GM23338 (cell line): ENCODE data around the gene RDH12. TPM values are rescaled to one million over a fixed set of nuclear protein-coding genes. Genes with fewer than 3 reads are reported as not detected.
"Not testable (repeated sequence)": the region's sequence is repeated elsewhere in the genome, so short reads cannot be mapped to it uniquely, and the experiment has no call there.

Experiments used
- ATAC-seq: fragments of 200-7000 bp; cut with Tn5 transposase; 3 replicates; pipeline ENCODE4 v1.9.1; 2020
- DNase-seq: peaks from one replicate; pipeline ENCODE4 v3.0.0-alpha.2; 2015; ENCODE audit warnings: low spot score
- H2AFZ ChIP-seq: fragments of 200-600 bp; sonication (generic); 2 replicates; pipeline ENCODE4 v1.8.0; 2016; ENCODE audit warnings: antibody characterized with exemption, mild to moderate bottlenecking, moderate library complexity
- H3F3A ChIP-seq: fragments of 200-600 bp; sonication (generic); replicated peaks from 2 replicates; pipeline ENCODE4 v1.8.0; 2017; ENCODE audit warnings: antibody characterized with exemption, mixed run types, low read depth
- H3K27ac ChIP-seq: fragments of 200-600 bp; sonication (generic); 2 replicates; pipeline ENCODE4 v1.6.1; 2016; ENCODE audit warnings: low read depth
- H3K27me3 ChIP-seq: fragments of 200-600 bp; sonication (generic); 2 replicates; pipeline ENCODE4 v1.8.0; 2016; ENCODE audit warnings: mild to moderate bottlenecking, mixed run types, moderate library complexity; ENCODE audit not compliant: insufficient read depth
- H3K36me3 ChIP-seq: fragments of 200-600 bp; sonication (generic); 2 replicates; pipeline ENCODE4 v1.8.0; 2016; ENCODE audit warnings: mild to moderate bottlenecking; ENCODE audit not compliant: insufficient read depth
- H3K4me1 ChIP-seq: fragments of 200-600 bp; sonication (generic); 2 replicates; pipeline ENCODE4 v1.8.0; 2016; ENCODE audit warnings: mild to moderate bottlenecking, moderate library complexity; ENCODE audit not compliant: insufficient read depth
- H3K4me2 ChIP-seq: fragments of 200-600 bp; sonication (generic); 2 replicates; pipeline ENCODE4 v1.7.1; 2017; ENCODE audit warnings: mixed run types
- H3K4me3 ChIP-seq: fragments of 200-600 bp; sonication (generic); 2 replicates; pipeline ENCODE4 v1.6.1; 2016; ENCODE audit warnings: mixed run types
- H3K79me2 ChIP-seq: fragments of 200-600 bp; sonication (generic); replicated peaks from 2 replicates; pipeline ENCODE4 v1.8.0; 2017; ENCODE audit warnings: mild to moderate bottlenecking; ENCODE audit not compliant: insufficient read depth
- H3K9me2 ChIP-seq: fragments of 200-600 bp; sonication (generic); 2 replicates; pipeline ENCODE4 v1.8.0; 2017; ENCODE audit not compliant: insufficient read depth
- H4K20me1 ChIP-seq: fragments of 200-600 bp; sonication (generic); replicated peaks from 2 replicates; pipeline ENCODE4 v1.8.0; 2017; ENCODE audit warnings: mild to moderate bottlenecking; ENCODE audit not compliant: insufficient read depth
- H3K27ac Mint-ChIP-seq: 2 replicates; pipeline ENCODE4 v1.8.0; 2020; ENCODE audit warnings: inconsistent platforms, mild to moderate bottlenecking, moderate library complexity, mixed read lengths
- H3K27me3 Mint-ChIP-seq: 3 replicates; pipeline ENCODE4 v1.8.0; 2022; ENCODE audit warnings: low read depth, mild to moderate bottlenecking, moderate library complexity, mixed read lengths, inconsistent platforms; ENCODE audit not compliant: insufficient read depth, poor library complexity
- H3K36me3 Mint-ChIP-seq: 3 replicates; pipeline ENCODE4 v1.8.0; 2021; ENCODE audit warnings: low read depth, mild to moderate bottlenecking, inconsistent platforms, moderate library complexity, mixed read lengths
- H3K4me1 Mint-ChIP-seq: 3 replicates; pipeline ENCODE4 v1.8.0; 2020; ENCODE audit warnings: mild to moderate bottlenecking, inconsistent platforms, mixed read lengths
- H3K4me3 Mint-ChIP-seq: 3 replicates; pipeline ENCODE4 v1.8.0; 2021; ENCODE audit warnings: moderate library complexity, mild to moderate bottlenecking, inconsistent platforms, mixed read lengths
- H3K9me3 Mint-ChIP-seq: 3 replicates; pipeline ENCODE4 v1.8.0; 2020; ENCODE audit warnings: moderate library complexity, mild to moderate bottlenecking, inconsistent platforms, mixed read lengths
- CREB1 ChIP-seq: fragments of 250-450 bp; sonication (Bioruptor Pico); IDR thresholded peaks from 2 replicates; pipeline ENCODE4 v1.5.0; 2020; ENCODE audit warnings: low read depth, mild to moderate bottlenecking, moderate library complexity
- CTCF ChIP-seq, 2 experiments: fragments of 200-600 bp in 1 of 2; sonication (generic) in 1 of 2; conservative IDR thresholded peaks; 2 replicates each; pipeline versions ENCODE4 v1.5.1 to v1.6.1; 2016 to 2017; ENCODE audit warnings: antibody characterized with exemption in 2 of 2, low read depth in 2 of 2, mild to moderate bottlenecking in 2 of 2, moderate library complexity in 1 of 2
- EZH2 ChIP-seq: fragments of 200-600 bp; sonication (generic); IDR thresholded peaks from one replicate; pipeline ENCODE4 v1.8.0; 2017; ENCODE audit warnings: antibody characterized with exemption, mild to moderate bottlenecking, low read depth; ENCODE audit not compliant: unreplicated experiment
- EZH2phosphoT487 ChIP-seq: fragments of 200-600 bp; sonication (generic); IDR thresholded peaks from one replicate; pipeline ENCODE4 v1.8.1; 2018; ENCODE audit warnings: antibody characterized with exemption; ENCODE audit not compliant: unreplicated experiment
- NANOG ChIP-seq: IDR thresholded peaks from 2 replicates; pipeline ENCODE4 v1.6.1; 2016; ENCODE audit warnings: antibody characterized with exemption, borderline replicate concordance
- POLR2AphosphoS5 ChIP-seq: IDR thresholded peaks from 2 replicates; pipeline ENCODE4 v1.6.1; 2016; ENCODE audit warnings: antibody characterized with exemption, low read depth
- REST ChIP-seq: IDR thresholded peaks from one replicate; pipeline ENCODE4 v1.6.1; 2018; ENCODE audit warnings: antibody characterized with exemption; ENCODE audit not compliant: unreplicated experiment
- STAT1 ChIP-seq: IDR thresholded peaks from one replicate; pipeline ENCODE4 v1.6.1; 2016; ENCODE audit warnings: antibody characterized with exemption; ENCODE audit not compliant: unreplicated experiment
- ZNF114 ChIP-seq: fragments of 250-450 bp; sonication (Bioruptor Pico); IDR thresholded peaks from 2 replicates; pipeline ENCODE4 v1.5.0; 2020; ENCODE audit warnings: mild to moderate bottlenecking, moderate library complexity
- ZNF331 ChIP-seq: fragments of 250-450 bp; sonication (Bioruptor Pico); IDR thresholded peaks from 2 replicates; pipeline ENCODE4 v1.5.0; 2020; ENCODE audit warnings: low read depth, mild to moderate bottlenecking, moderate library complexity
- ZNF462 ChIP-seq: fragments of 250-450 bp; sonication (Bioruptor Pico); IDR thresholded peaks from 2 replicates; pipeline ENCODE4 v1.5.0; 2020; ENCODE audit warnings: mild to moderate bottlenecking, moderate library complexity
- polyA plus RNA-seq: library from polyadenylated mRNA; unstranded; fragments of >200 nt; fragmentation: Nextera tagmentation; extraction: Ambion mirVana; gene quantifications from 2 replicates; pipeline ENCODE4 v1.2.1, GENCODE V29; 2016
- total RNA-seq: library from RNA; depleted of rRNA; stranded (reverse); fragments of >200 nt; shearing (Covaris generic); gene quantifications from 2 replicates; pipeline ENCODE4 v1.2.3, GENCODE V29; 2014

Gene RDH12
- total and polyA plus RNA-seq, 2 experiments from 2014 or later = 0.28 to 1.6 TPM

GRCh38 chr14:67719385-67719784, 17.7 kb downstream of the RDH12 start:
- not testable (repeated sequence) for H3K36me3 Mint-ChIP-seq, H3K9me2 ChIP-seq, H3K27me3 Mint-ChIP-seq, H3K79me2 ChIP-seq, H3K9me3 Mint-ChIP-seq, H3F3A ChIP-seq, H3K27ac Mint-ChIP-seq, H3K27ac ChIP-seq, H3K27me3 ChIP-seq, H3K4me3 ChIP-seq, H3K4me3 Mint-ChIP-seq, H3K36me3 ChIP-seq, H2AFZ ChIP-seq, ATAC-seq, H3K4me1 ChIP-seq, H3K4me2 ChIP-seq, H4K20me1 ChIP-seq, DNase-seq, H3K4me1 Mint-ChIP-seq

- no peaks in the 10 kb centered on the region for H3F3A ChIP-seq
- no peak for DNase-seq
- Mint-ChIP-seq H3K4me1 (peaks cover 6% of the 10 kb centered on the region; the same call in 2 of the 3 replicates), H3K36me3 (no peaks in the 10 kb centered on the region), H3K4me3 (no peak overlapping the region), H3K27ac (no peak overlapping the region), H3K9me3 (no peaks in the 10 kb centered on the region), H3K27me3 (peaks cover 2% of the 10 kb centered on the region)
- no peak for ATAC-seq
- H3K27me3 ChIP-seq = no peaks in the 10 kb centered on the region
- no peak overlapping the region for H3K27ac ChIP-seq
- no peaks in the 10 kb centered on the region for H4K20me1 ChIP-seq
- H3K36me3 ChIP-seq = no peaks in the 10 kb centered on the region
- no peak overlapping the region for H3K4me2 ChIP-seq
- H3K4me3 ChIP-seq = no peak overlapping the region
- no peaks in the 10 kb centered on the region for H3K4me1 ChIP-seq
- H2AFZ ChIP-seq = no peak overlapping the region
- no peaks in the 10 kb centered on the region; the same call in 1 of the 2 replicates for H3K9me2 ChIP-seq
- no peaks in the 10 kb centered on the region for H3K79me2 ChIP-seq
- TF ChIP-seq STAT1 (no peak), ZNF462 (CRISPR knock-in tag) (no peak), CTCF (conservative IDR thresholded peaks at IDR 0.05; ENCODE audit: low read depth in 2 of 2) (no peak), EZH2phosphoT487 (no peak), ZNF331 (CRISPR knock-in tag) (no peak), NANOG (no peak), EZH2 (no peak), POLR2AphosphoS5 (no peak), REST (no peak), ZNF114 (CRISPR knock-in tag) (no peak), CREB1 (CRISPR knock-in tag) (no peak)
Observed at GRCh38 chr14:67719866-67720265, 18.2 kb downstream of the RDH12 start.
